ENCODE data around the gene TP53I13.
A peak's percentile ranks its signal among the peaks of the same experiment; 100 is the strongest.

TP53I13 gene

GRCh38 chr17:29586676-29587469, 18.4 kb downstream of the TP53I13 start:
- in situ Hi-C loops (cut with HindIII; ENCODE audit: low sequenced_read_pairs) = no loop called here
- no peak for TF ChIP-seq CTCF (IDR thresholded peaks at IDR 0.05; ENCODE audit: low read depth, low read length, missing control alignments)
- DNase-seq (ENCODE audit: low read depth) = no peak
- no peak overlapping the region for H3K4me3 ChIP-seq (ENCODE audit: low read depth, low read length)

- DNase-seq (ENCODE audit: low read depth) = no peak
- in situ Hi-C loops (cut with HindIII; ENCODE audit: low sequenced_read_pairs) = no loop called here
- no peak for TF ChIP-seq CTCF (IDR thresholded peaks at IDR 0.05; ENCODE audit: low read depth, low read length, missing control alignments)
- H3K4me3 ChIP-seq (ENCODE audit: low read depth, low read length) = peak overlapping the region; percentile 73
Observed at GRCh38 chr17:29587591-29587990, 19.1 kb downstream of the TP53I13 start.

- peak overlapping the region; percentile 73 for H3K4me3 ChIP-seq (ENCODE audit: low read depth, low read length)
- no peak for TF ChIP-seq CTCF (IDR thresholded peaks at IDR 0.05; ENCODE audit: low read depth, low read length, missing control alignments)
- in situ Hi-C loops (cut with HindIII; ENCODE audit: low sequenced_read_pairs) = no loop called here
- DNase-seq (ENCODE audit: low read depth) = no peak
Observed at GRCh38 chr17:29588017-29588561, 19.6 kb downstream of the TP53I13 start.

GRCh38 chr17:29588562-29589411, 20.3 kb downstream of the TP53I13 start:
- no peak for TF ChIP-seq CTCF (IDR thresholded peaks at IDR 0.05; ENCODE audit: low read depth, low read length, missing control alignments)
- in situ Hi-C loops (cut with HindIII; ENCODE audit: low sequenced_read_pairs) = no loop called here
- H3K4me3 ChIP-seq (ENCODE audit: low read depth, low read length) = peak overlapping the region; percentile 73
- no peak for DNase-seq (ENCODE audit: low read depth)

- no peak for TF ChIP-seq CTCF (IDR thresholded peaks at IDR 0.05; ENCODE audit: low read depth, low read length, missing control alignments)
- in situ Hi-C loops (cut with HindIII; ENCODE audit: low sequenced_read_pairs) = no loop called here
Observed at GRCh38 chr17:29589524-29590410, 21.3 kb downstream of the TP53I13 start, which contains the start of gene GIT1. Gene GIT1, minus strand, starts transcription at chr17:29589648. Its CDS starts 270 bp downstream, at chr17:29589378.

More at GRCh38 chr17:29589524-29590410, 21.3 kb downstream of the TP53I13 start, which contains the start of gene GIT1:
- peak within 1 kb of the TSS; percentile 73 for H3K4me3 ChIP-seq (ENCODE audit: low read depth, low read length)
- DNase-seq (ENCODE audit: low read depth) = no peak

Measured in astrocyte of the cerebellum (primary cell).